ENCODE results near the gene GAPVD1. TPM values are rescaled to one million over a fixed set of nuclear protein-coding genes. Genes with fewer than 3 reads are reported as not detected.

GAPVD1 gene
- total RNA-seq, 4 donors from 2014 or later: 43.6 to 80.9 (median 65.6) TPM

- Histone ChIP-seq H3K27ac (peak overlapping the region; percentile 91 to 98 (median 94)), H3K36me3 (peaks cover 0 to 25% (median 0%) of the 10 kb centered on the region in 3 donors), H3K4me3 (peak overlapping the region; percentile 79 to 99 (median 84)), H3K27me3 (no peaks in the 10 kb centered on the region), H3K9me3 (no peaks in the 10 kb centered on the region), H3K4me1 (peaks cover 5 to 36% (median 17%) of the 10 kb centered on the region in 4 donors)
- peak in 2 of 3 donors; percentile 26 to 56 for DNase-seq
- TF ChIP-seq POLR2A (IDR thresholded peaks at IDR 0.05) (no peak), CTCF (IDR thresholded peaks at IDR 0.05) (no peak)
Observed at GRCh38 chr9:125241863-125242739, 19.5 kb upstream of the GAPVD1 start.

GRCh38 chr9:125243792-125244260, 17.8 kb upstream of the GAPVD1 start:
- H3K4me3 ChIP-seq: no peak overlapping the region
- peaks cover 0 to 18% (median 13%) of the 10 kb centered on the region in 4 donors for H3K4me1 ChIP-seq
- TF ChIP-seq POLR2A (IDR thresholded peaks at IDR 0.05) (no peak), CTCF (IDR thresholded peaks at IDR 0.05) (no peak)
- H3K27me3 ChIP-seq: no peaks in the 10 kb centered on the region
- H3K9me3 ChIP-seq: no peaks in the 10 kb centered on the region
- DNase-seq: no peak
- H3K36me3 ChIP-seq: peaks cover 0 to 8% (median 0%) of the 10 kb centered on the region in 3 donors
- H3K27ac ChIP-seq: no peak overlapping the region

- Histone ChIP-seq H3K27ac (no peak overlapping the region), H3K4me1 (peaks cover 0 to 6% (median 4%) of the 10 kb centered on the region in 4 donors), H3K27me3 (no peaks in the 10 kb centered on the region), H3K9me3 (no peaks in the 10 kb centered on the region), H3K4me3 (no peak overlapping the region), H3K36me3 (no peaks in the 10 kb centered on the region)
- no peak for DNase-seq
- no peak for TF ChIP-seq POLR2A (IDR thresholded peaks at IDR 0.05)
- no peak for TF ChIP-seq CTCF (IDR thresholded peaks at IDR 0.05)
Observed at GRCh38 chr9:125246261-125246667, 15.4 kb upstream of the GAPVD1 start.

GRCh38 chr9:125254231-125254630, 7.4 kb upstream of the GAPVD1 start:
- H3K27ac ChIP-seq: no peak overlapping the region
- no peaks in the 10 kb centered on the region for H3K4me1 ChIP-seq
- DNase-seq: no peak
- H3K36me3 ChIP-seq: no peaks in the 10 kb centered on the region
- no peaks in the 10 kb centered on the region for H3K27me3 ChIP-seq
- H3K4me3 ChIP-seq: no peak overlapping the region
- H3K9me3 ChIP-seq: no peaks in the 10 kb centered on the region
- TF ChIP-seq CTCF (IDR thresholded peaks at IDR 0.05) (no peak), POLR2A (IDR thresholded peaks at IDR 0.05) (no peak)

GRCh38 chr9:125255781-125256391, 5.7 kb upstream of the GAPVD1 start:
- no peaks in the 10 kb centered on the region for H3K27me3 ChIP-seq
- no peaks in the 10 kb centered on the region for H3K4me1 ChIP-seq
- no peak overlapping the region for H3K4me3 ChIP-seq
- no peaks in the 10 kb centered on the region for H3K36me3 ChIP-seq
- no peaks in the 10 kb centered on the region for H3K9me3 ChIP-seq
- DNase-seq: no peak
- H3K27ac ChIP-seq: no peak overlapping the region
- TF ChIP-seq CTCF (IDR thresholded peaks at IDR 0.05) (peak in 3 of 6 experiments; percentile 31 to 36 (median 32)), POLR2A (IDR thresholded peaks at IDR 0.05) (no peak)
